ENCODE measurements around the gene ARNT2.

The ARNT2 gene

GRCh38 chr15:80452166-80452565, 48.0 kb downstream of the ARNT2 start:
- Histone ChIP-seq H3K18ac (ENCODE audit: low read length) (no peak overlapping the region), H2AK5ac (ENCODE audit: low read length) (no peak overlapping the region), H3K4me1 (ENCODE audit: control insufficient read depth, low read depth, low read length) (peaks cover 3% of the 10 kb centered on the region), H2BK15ac (replicated peaks; ENCODE audit: low read depth) (no peak overlapping the region), H3K9ac (ENCODE audit: low read length) (no peak overlapping the region), H3K4ac (ENCODE audit: low read depth, low read length) (no peak overlapping the region), H3K79me2 (ENCODE audit: control insufficient read depth, insufficient read depth, low read length) (no peaks in the 10 kb centered on the region), H3K27ac (ENCODE audit: low read depth, low read length) (no peak overlapping the region), H3K4me3 (ENCODE audit: low read length) (no peak overlapping the region), H3K36me3 (ENCODE audit: control insufficient read depth, insufficient read depth, low read length) (no peaks in the 10 kb centered on the region), H2BK5ac (ENCODE audit: low read length) (no peak overlapping the region), H4K5ac (ENCODE audit: low read length) (no peak overlapping the region), H3K4me2 (ENCODE audit: low read length) (no peak overlapping the region), H4K8ac (ENCODE audit: low read depth, low read length) (no peak overlapping the region), H3K79me1 (ENCODE audit: low read length) (no peaks in the 10 kb centered on the region), H3K23ac (ENCODE audit: low read length) (no peak overlapping the region), H3K27me3 (ENCODE audit: insufficient read depth, low read length, poor library complexity) (no peaks in the 10 kb centered on the region), H2BK120ac (ENCODE audit: low read depth, low read length) (no peak overlapping the region), H3K56ac (ENCODE audit: low read length) (no peak overlapping the region)
- DNase-seq = no peak
- WGBS (ENCODE audit: extremely low coverage, insufficient coverage, low lambda C conversion rate) = no CpG with 5 or more reads among the region's 4 CpGs

GRCh38 chr15:80455051-80455648, 51.0 kb downstream of the ARNT2 start:
- Histone ChIP-seq H4K5ac (ENCODE audit: low read length) (no peak overlapping the region), H2BK120ac (ENCODE audit: low read depth, low read length) (no peak overlapping the region), H2BK5ac (ENCODE audit: low read length) (no peak overlapping the region), H3K4me2 (ENCODE audit: low read length) (no peak overlapping the region), H3K36me3 (ENCODE audit: control insufficient read depth, insufficient read depth, low read length) (no peaks in the 10 kb centered on the region), H4K8ac (ENCODE audit: low read depth, low read length) (no peak overlapping the region), H3K56ac (ENCODE audit: low read length) (no peak overlapping the region), H3K79me2 (ENCODE audit: control insufficient read depth, insufficient read depth, low read length) (no peaks in the 10 kb centered on the region), H3K27me3 (ENCODE audit: insufficient read depth, low read length, poor library complexity) (no peaks in the 10 kb centered on the region), H3K4ac (ENCODE audit: low read depth, low read length) (no peak overlapping the region), H3K9ac (ENCODE audit: low read length) (no peak overlapping the region), H3K4me3 (ENCODE audit: low read length) (no peak overlapping the region), H2AK5ac (ENCODE audit: low read length) (no peak overlapping the region), H3K18ac (ENCODE audit: low read length) (no peak overlapping the region), H3K79me1 (ENCODE audit: low read length) (no peaks in the 10 kb centered on the region), H2BK15ac (replicated peaks; ENCODE audit: low read depth) (no peak overlapping the region), H3K4me1 (ENCODE audit: control insufficient read depth, low read depth, low read length) (peaks cover 3% of the 10 kb centered on the region), H3K27ac (ENCODE audit: low read depth, low read length) (no peak overlapping the region), H3K23ac (ENCODE audit: low read length) (no peak overlapping the region)
- no CpG with 5 or more reads among the region's 6 CpGs for WGBS (ENCODE audit: extremely low coverage, insufficient coverage, low lambda C conversion rate)
- DNase-seq = no peak

GRCh38 chr15:80455668-80456442, 51.7 kb downstream of the ARNT2 start:
- DNase-seq = peak; percentile 71

GRCh38 chr15:80456517-80457492, 52.6 kb downstream of the ARNT2 start:
- Histone ChIP-seq H3K9ac (ENCODE audit: low read length) (no peak overlapping the region), H3K79me2 (ENCODE audit: control insufficient read depth, insufficient read depth, low read length) (no peaks in the 10 kb centered on the region), H3K4ac (ENCODE audit: low read depth, low read length) (no peak overlapping the region), H2BK15ac (replicated peaks; ENCODE audit: low read depth) (no peak overlapping the region), H2BK120ac (ENCODE audit: low read depth, low read length) (no peak overlapping the region), H2AK5ac (ENCODE audit: low read length) (no peak overlapping the region), H3K23ac (ENCODE audit: low read length) (no peak overlapping the region), H4K5ac (ENCODE audit: low read length) (no peak overlapping the region), H3K4me1 (ENCODE audit: control insufficient read depth, low read depth, low read length) (no peaks in the 10 kb centered on the region), H3K56ac (ENCODE audit: low read length) (no peak overlapping the region), H3K18ac (ENCODE audit: low read length) (no peak overlapping the region), H3K27ac (ENCODE audit: low read depth, low read length) (no peak overlapping the region), H3K79me1 (ENCODE audit: low read length) (no peaks in the 10 kb centered on the region), H3K4me2 (ENCODE audit: low read length) (no peak overlapping the region), H2BK5ac (ENCODE audit: low read length) (no peak overlapping the region), H3K27me3 (ENCODE audit: insufficient read depth, low read length, poor library complexity) (no peaks in the 10 kb centered on the region), H3K4me3 (ENCODE audit: low read length) (no peak overlapping the region), H4K8ac (ENCODE audit: low read depth, low read length) (no peak overlapping the region), H3K36me3 (ENCODE audit: control insufficient read depth, insufficient read depth, low read length) (no peaks in the 10 kb centered on the region)
- no CpG with 5 or more reads among the region's 4 CpGs for WGBS (ENCODE audit: extremely low coverage, insufficient coverage, low lambda C conversion rate)
- DNase-seq = no peak

More at GRCh38 chr15:80455668-80456442, 51.7 kb downstream of the ARNT2 start:
- Histone ChIP-seq H3K4me3 (ENCODE audit: low read length) (no peak overlapping the region), H3K36me3 (ENCODE audit: control insufficient read depth, insufficient read depth, low read length) (no peaks in the 10 kb centered on the region), H3K23ac (ENCODE audit: low read length) (no peak overlapping the region), H2BK15ac (replicated peaks; ENCODE audit: low read depth) (no peak overlapping the region), H3K18ac (ENCODE audit: low read length) (no peak overlapping the region), H3K27ac (ENCODE audit: low read depth, low read length) (no peak overlapping the region), H2BK5ac (ENCODE audit: low read length) (no peak overlapping the region), H3K56ac (ENCODE audit: low read length) (no peak overlapping the region), H3K9ac (ENCODE audit: low read length) (no peak overlapping the region), H3K4ac (ENCODE audit: low read depth, low read length) (no peak overlapping the region), H3K4me2 (ENCODE audit: low read length) (no peak overlapping the region), H3K27me3 (ENCODE audit: insufficient read depth, low read length, poor library complexity) (no peaks in the 10 kb centered on the region), H2AK5ac (ENCODE audit: low read length) (no peak overlapping the region), H2BK120ac (ENCODE audit: low read depth, low read length) (no peak overlapping the region), H3K79me1 (ENCODE audit: low read length) (no peaks in the 10 kb centered on the region), H3K4me1 (ENCODE audit: control insufficient read depth, low read depth, low read length) (peaks cover 3% of the 10 kb centered on the region), H3K79me2 (ENCODE audit: control insufficient read depth, insufficient read depth, low read length) (no peaks in the 10 kb centered on the region), H4K5ac (ENCODE audit: low read length) (no peak overlapping the region), H4K8ac (ENCODE audit: low read depth, low read length) (no peak overlapping the region)
- no CpG with 5 or more reads among the region's 17 CpGs for WGBS (ENCODE audit: extremely low coverage, insufficient coverage, low lambda C conversion rate)

GRCh38 chr15:80457896-80458295, 53.7 kb downstream of the ARNT2 start:
- Histone ChIP-seq H4K8ac (ENCODE audit: low read depth, low read length) (no peak overlapping the region), H3K4me1 (ENCODE audit: control insufficient read depth, low read depth, low read length) (no peaks in the 10 kb centered on the region), H3K36me3 (ENCODE audit: control insufficient read depth, insufficient read depth, low read length) (no peaks in the 10 kb centered on the region), H3K23ac (ENCODE audit: low read length) (no peak overlapping the region), H4K5ac (ENCODE audit: low read length) (no peak overlapping the region), H3K79me1 (ENCODE audit: low read length) (no peaks in the 10 kb centered on the region), H3K18ac (ENCODE audit: low read length) (no peak overlapping the region), H3K4me3 (ENCODE audit: low read length) (no peak overlapping the region), H3K56ac (ENCODE audit: low read length) (no peak overlapping the region), H2AK5ac (ENCODE audit: low read length) (no peak overlapping the region), H3K4me2 (ENCODE audit: low read length) (no peak overlapping the region), H3K27ac (ENCODE audit: low read depth, low read length) (no peak overlapping the region), H3K79me2 (ENCODE audit: control insufficient read depth, insufficient read depth, low read length) (no peaks in the 10 kb centered on the region), H3K27me3 (ENCODE audit: insufficient read depth, low read length, poor library complexity) (no peaks in the 10 kb centered on the region), H3K9ac (ENCODE audit: low read length) (no peak overlapping the region), H3K4ac (ENCODE audit: low read depth, low read length) (no peak overlapping the region), H2BK15ac (replicated peaks; ENCODE audit: low read depth) (no peak overlapping the region), H2BK5ac (ENCODE audit: low read length) (no peak overlapping the region), H2BK120ac (ENCODE audit: low read depth, low read length) (no peak overlapping the region)
- WGBS (ENCODE audit: extremely low coverage, insufficient coverage, low lambda C conversion rate) = no CpG with 5 or more reads among the region's 3 CpGs
- no peak for DNase-seq
